H1 (cell line): ENCODE results near the gene UFSP2. TPM values are rescaled to one million over a fixed set of nuclear protein-coding genes. Genes with fewer than 3 reads are reported as not detected.

Experiments
- CTCF ChIA-PET: fragments of 300-600 bp; sonication (Branson Sonifier 250); formaldehyde crosslinking; loops from one replicate; lab custom pipeline; 2021; ENCODE audit not compliant: partially characterized antibody; lab: Charles Lee
- POLR2A ChIA-PET: fragments of 300-600 bp; sonication (Branson Sonifier 250); formaldehyde crosslinking; loops from one replicate; lab custom pipeline; 2021; ENCODE audit warnings: inconsistent platforms; ENCODE audit not compliant: partially characterized antibody; lab: Charles Lee
- DNase-seq, 2 experiments: peaks; one replicate each; pipeline versions ENCODE4 v3.0.0 to v3.0.0-alpha.2; 2010 to 2022; ENCODE audit warnings: low spot score in 2 of 2, low read depth in 1 of 2, mixed read lengths in 1 of 2
- FAIRE-seq: peaks from 2 replicates; lab custom pipeline; 2011; peaks lifted over from hg19 to GRCh38; lab: Jason Lieb, UNC
- H2AFZ ChIP-seq: 2 replicates; pipeline ENCODE4 v1.8.1; 2012; ENCODE audit warnings: low read length, inconsistent platforms
- H2AK5ac ChIP-seq: 2 replicates; pipeline ENCODE4 v1.6.1; 2013; ENCODE audit warnings: low read depth, low read length
- H2BK120ac ChIP-seq: replicated peaks from 2 replicates; pipeline ENCODE3; 2013; ENCODE audit warnings: low read depth, low read length, inconsistent platforms
- H2BK12ac ChIP-seq: 2 replicates; pipeline ENCODE4 v1.6.1; 2013; ENCODE audit warnings: low read depth, low read length
- H2BK15ac ChIP-seq: 2 replicates; pipeline ENCODE4 v1.6.1; 2013; ENCODE audit warnings: low read length
- H2BK20ac ChIP-seq: 2 replicates; pipeline ENCODE4 v1.6.1; 2013; ENCODE audit warnings: low read length
- H2BK5ac ChIP-seq: 2 replicates; pipeline ENCODE4 v1.6.1; 2013; ENCODE audit warnings: low read depth, low read length
- H3K14ac ChIP-seq: 2 replicates; pipeline ENCODE4 v1.6.1; 2013; ENCODE audit warnings: inconsistent platforms; ENCODE audit not compliant: insufficient read length
- H3K18ac ChIP-seq: 2 replicates; pipeline ENCODE4 v1.6.1; 2013; ENCODE audit warnings: low read length; ENCODE audit errors: extremely low read depth
- H3K23ac ChIP-seq: 2 replicates; pipeline ENCODE4 v1.6.1; 2013; ENCODE audit warnings: inconsistent platforms; ENCODE audit not compliant: insufficient read length
- H3K23me2 ChIP-seq: 2 replicates; pipeline ENCODE4 v1.6.1; 2013; ENCODE audit warnings: low read depth, low read length
- H3K27ac ChIP-seq: 2 replicates; pipeline ENCODE4 v1.6.1; 2011; ENCODE audit warnings: low read depth, low read length, inconsistent platforms
- H3K27me3 ChIP-seq, 4 experiments: replicated peaks in 1 of 4; 1 replicate in 1 of 4; 2 replicates in 3 of 4; pipeline versions ENCODE4 v1.6.1 to v1.8.1; 2011 to 2013; ENCODE audit warnings: low read length in 3 of 4, mild to moderate bottlenecking in 3 of 4, inconsistent platforms in 2 of 4, mixed read lengths in 2 of 4, moderate library complexity in 1 of 4; ENCODE audit not compliant: control insufficient read depth in 3 of 4, insufficient read depth in 3 of 4; ENCODE audit errors: extremely low read depth in 1 of 4
- H3K36me3 ChIP-seq, 4 experiments: 2 replicates each; pipeline versions ENCODE4 v1.6.1 to v1.8.1; 2011 to 2013; ENCODE audit warnings: mild to moderate bottlenecking in 4 of 4, low read length in 3 of 4, moderate library complexity in 2 of 4, control low read depth in 1 of 4, inconsistent platforms in 1 of 4; ENCODE audit not compliant: insufficient read depth in 4 of 4, control insufficient read depth in 2 of 4
- H3K4ac ChIP-seq: replicated peaks from 2 replicates; pipeline ENCODE3; 2013; ENCODE audit warnings: low read length, low read depth, mixed read lengths, inconsistent platforms; ENCODE audit not compliant: insufficient read length
- H3K4me1 ChIP-seq, 4 experiments: replicated peaks in 1 of 4; 1 replicate in 1 of 4; 2 replicates in 3 of 4; pipeline versions ENCODE4 v1.6.1 to v1.8.1; 2011 to 2013; ENCODE audit warnings: low read length in 3 of 4, inconsistent platforms in 2 of 4, mixed read lengths in 1 of 4; ENCODE audit not compliant: insufficient read depth in 4 of 4, control insufficient read depth in 3 of 4
- H3K4me2 ChIP-seq, 2 experiments: 2 replicates each; pipeline versions ENCODE4 v1.6.1 to v1.8.1; 2011 to 2013; ENCODE audit warnings: low read depth in 2 of 2, low read length in 2 of 2, control low read depth in 1 of 2, inconsistent platforms in 1 of 2, mild to moderate bottlenecking in 1 of 2; ENCODE audit not compliant: insufficient read depth in 1 of 2
- H3K4me3 ChIP-seq, 4 experiments: fragments of 200-600, 300-600 bp in 1 of 4; sonication (generic), shearing (Covaris generic), sonication (Bioruptor Twin) in 1 of 4; 2 replicates each; pipeline versions ENCODE4 v1.5.1 to v1.8.1; 2011 to 2016; ENCODE audit warnings: low read length in 4 of 4, low read depth in 3 of 4, control low read depth in 2 of 4, inconsistent platforms in 2 of 4, mild to moderate bottlenecking in 2 of 4, mixed read lengths in 1 of 4, moderate library complexity in 1 of 4; ENCODE audit not compliant: insufficient read depth in 2 of 4; ENCODE audit errors: extremely low read depth in 1 of 4
- H3K56ac ChIP-seq: replicated peaks from 2 replicates; pipeline ENCODE3; 2013; ENCODE audit warnings: low read depth, mild to moderate bottlenecking, mixed read lengths, low read length, inconsistent platforms; ENCODE audit not compliant: insufficient read length
- H3K79me1 ChIP-seq: 2 replicates; pipeline ENCODE4 v1.6.1; 2013; ENCODE audit warnings: low read depth, low read length, control low read depth
- H3K79me2 ChIP-seq, 2 experiments: 2 replicates each; pipeline versions ENCODE4 v1.6.1 to v1.8.1; 2012 to 2013; ENCODE audit warnings: low read length in 2 of 2, mild to moderate bottlenecking in 2 of 2, inconsistent platforms in 1 of 2; ENCODE audit not compliant: insufficient read depth in 2 of 2, control insufficient read depth in 1 of 2
- H3K9ac ChIP-seq, 4 experiments: replicated peaks in 1 of 4; 1 replicate in 1 of 4; 2 replicates in 3 of 4; pipeline versions ENCODE4 v1.6.1 to v1.8.1; 2011 to 2013; ENCODE audit warnings: low read depth in 3 of 4, low read length in 3 of 4, control low read depth in 2 of 4, mild to moderate bottlenecking in 2 of 4, moderate library complexity in 2 of 4, inconsistent platforms in 1 of 4; ENCODE audit errors: extremely low read depth in 1 of 4
- H3K9me3 ChIP-seq, 2 experiments: 2 replicates each; pipeline versions ENCODE4 v1.6.1 to v1.8.1; 2012 to 2013; ENCODE audit warnings: mild to moderate bottlenecking in 2 of 2, moderate library complexity in 2 of 2, control low read depth in 1 of 2, inconsistent platforms in 1 of 2, low read depth in 1 of 2, low read length in 1 of 2, mixed read lengths in 1 of 2; ENCODE audit not compliant: insufficient read depth in 2 of 2
- H4K20me1 ChIP-seq, 2 experiments: replicated peaks in 1 of 2; 2 replicates each; pipeline versions ENCODE3 to v1.8.1; 2011 to 2013; ENCODE audit warnings: inconsistent platforms in 2 of 2, low read length in 2 of 2, mild to moderate bottlenecking in 1 of 2; ENCODE audit not compliant: insufficient read depth in 2 of 2, control insufficient read depth in 1 of 2
- H4K5ac ChIP-seq: 2 replicates; pipeline ENCODE4 v1.6.1; 2013; ENCODE audit warnings: low read length, low read depth, mixed read lengths, inconsistent platforms; ENCODE audit not compliant: insufficient read length
- H4K8ac ChIP-seq: 2 replicates; pipeline ENCODE4 v1.8.0; 2013; ENCODE audit warnings: mild to moderate bottlenecking, moderate library complexity, low read length, inconsistent platforms; ENCODE audit not compliant: insufficient read depth; ENCODE audit errors: extremely low read depth
- H4K91ac ChIP-seq: replicated peaks from 2 replicates; pipeline ENCODE3; 2013; ENCODE audit warnings: low read length, mixed read lengths, inconsistent platforms; ENCODE audit not compliant: insufficient read length
- ASH2L ChIP-seq: fragments of 200-600, 300-600 bp; sonication (generic); IDR thresholded peaks from one replicate; pipeline ENCODE4 v1.7.1; 2017; ENCODE audit warnings: low read length
- BRCA1 ChIP-seq: IDR thresholded peaks from 2 replicates; pipeline ENCODE4 v1.6.1; 2012; ENCODE audit warnings: low read depth, low read length, improper control_type of control experiment
- E2F6 ChIP-seq: IDR thresholded peaks from 2 replicates; pipeline ENCODE4 v1.6.1; 2012; ENCODE audit warnings: inconsistent platforms
- EP300 ChIP-seq, 2 experiments: IDR thresholded peaks; 1 replicate in 1 of 2; 2 replicates in 1 of 2; pipeline ENCODE4 v1.6.1; 2011 to 2012; ENCODE audit warnings: low read depth in 2 of 2, low read length in 2 of 2, mild to moderate bottlenecking in 2 of 2, borderline replicate concordance in 1 of 2, inconsistent platforms in 1 of 2, moderate library complexity in 1 of 2
- JUN ChIP-seq: IDR thresholded peaks from 2 replicates; pipeline ENCODE4 v1.6.1; 2011; ENCODE audit warnings: low read depth, mild to moderate bottlenecking, improper control_type of control experiment, low read length
- MAFK ChIP-seq: IDR thresholded peaks from 2 replicates; pipeline ENCODE4 v1.6.1; 2012; ENCODE audit warnings: low read depth, mild to moderate bottlenecking, improper control_type of control experiment, low read length
- PHF8 ChIP-seq: fragments of 200-600 bp; sonication (generic); conservative IDR thresholded peaks from 2 replicates; pipeline ENCODE4 v1.7.1; 2012; ENCODE audit warnings: low read depth, mild to moderate bottlenecking, inconsistent platforms, low read length, moderate library complexity
- WGBS, 2 experiments: shearing (Covaris generic) in 1 of 2; methylation state at CpG; one replicate each; pipeline versions ENCODE4 v1.1.6 to v1.1.7; 2013 to 2015; ENCODE audit warnings: low lambda C conversion rate in 2 of 2, mixed read lengths in 2 of 2, inconsistent platforms in 1 of 2, low coverage in 1 of 2, missing lambda C conversion rate in 1 of 2; ENCODE audit not compliant: insufficient replicate concordance in 2 of 2, insufficient coverage in 1 of 2, insufficient read length in 1 of 2; ENCODE audit errors: extremely low coverage in 1 of 2, missing lambda C conversion rate in 1 of 2; 5-methylcytosine and 5-hydroxymethylcytosine counted together
- polyA plus RNA-seq, 7 experiments: library from polyadenylated mRNA; depleted of rRNA in 3 of 7; stranded (reverse) in 5 of 7; unstranded in 2 of 7; fragments of >200 nt in 5 of 7; fragments of 200-250 nt in 2 of 7; gene quantifications; 1 replicate in 5 of 7; 2 replicates in 1 of 7; 4 replicates in 1 of 7; pipeline versions ENCODE4 v1.2.1 to v1.2.3, GENCODE V29; 2011 to 2013; ENCODE audit warnings: missing spikeins in 2 of 7, mixed read lengths in 2 of 7
- total RNA-seq: library from RNA; stranded (reverse); fragmentation: NEBNext Ultra II Directional; extraction: Animal tissue kit (Norgen Biotek cat#: 25700); gene quantifications from 2 replicates; pipeline ENCODE4 v1.2.1, GENCODE V29; 2021
- TF ChIP-seq, protein P1 (sequence below): IDR thresholded peaks from 2 replicates; pipeline ENCODE4 v1.6.1; 2012; ENCODE audit warnings: low read length, inconsistent platforms

UFSP2 gene
- total and polyA plus RNA-seq, 2 of the 8 experiments (the other 6 are each of a cell fraction or from before 2014, with no cell fraction given), result 22.9 to 26.0 TPM

- H3K36me3 ChIP-seq, result peaks cover 0 to 4% (median 0%) of the 10 kb centered on the region in 4 experiments; a peak in 1 of 8 replicates
- H4K91ac ChIP-seq, result no peak overlapping the region
- no peak overlapping the region for H2BK15ac ChIP-seq
- H2BK12ac ChIP-seq, result no peak overlapping the region
- H3K4me2 ChIP-seq, result no peak overlapping the region
- no peak for DNase-seq
- no peak overlapping the region for H4K5ac ChIP-seq
- no peak overlapping the region for H2BK20ac ChIP-seq
- ChIA-PET CTCF (interaction anchor here (0.6 kb wide), 2 partner anchors 51 to 83 kb away, joined by 3 read pairs; no protein-coding TSS in a partner anchor), POLR2A (interaction anchor here (1.3 kb wide), 1 partner anchor 15 kb away, joined by 3 read pairs; the partner anchor contains the start of gene ANKRD37)
- no peak overlapping the region for H3K27ac ChIP-seq
- no peaks in the 10 kb centered on the region for H3K79me2 ChIP-seq
- no peaks in the 10 kb centered on the region for H3K79me1 ChIP-seq
- H2BK120ac ChIP-seq, result no peak overlapping the region
- H3K18ac ChIP-seq, result no peak overlapping the region
- no peaks in the 10 kb centered on the region for H4K20me1 ChIP-seq
- H3K4me3 ChIP-seq, result no peak overlapping the region
- H3K9ac ChIP-seq, result no peak overlapping the region
- peaks cover 0 to 7% of the 10 kb centered on the region in 2 experiments; a peak in 1 of 4 replicates for H3K9me3 ChIP-seq
- H3K27me3 ChIP-seq, result no peaks in the 10 kb centered on the region
- no peak overlapping the region for H2BK5ac ChIP-seq
- no peak overlapping the region for H2AFZ ChIP-seq
- no peak overlapping the region for H2AK5ac ChIP-seq
- TF ChIP-seq JUN (no peak), EP300 (IDR thresholded peaks at IDR 0.05; ENCODE audit: borderline replicate concordance in 1 of 2, low read depth in 2 of 2, low read length in 2 of 2) (no peak), E2F6 (no peak), BRCA1 (no peak), MAFK (no peak), PHF8 (no peak), ASH2L (no peak)
- TF ChIP-seq, protein P1, sequence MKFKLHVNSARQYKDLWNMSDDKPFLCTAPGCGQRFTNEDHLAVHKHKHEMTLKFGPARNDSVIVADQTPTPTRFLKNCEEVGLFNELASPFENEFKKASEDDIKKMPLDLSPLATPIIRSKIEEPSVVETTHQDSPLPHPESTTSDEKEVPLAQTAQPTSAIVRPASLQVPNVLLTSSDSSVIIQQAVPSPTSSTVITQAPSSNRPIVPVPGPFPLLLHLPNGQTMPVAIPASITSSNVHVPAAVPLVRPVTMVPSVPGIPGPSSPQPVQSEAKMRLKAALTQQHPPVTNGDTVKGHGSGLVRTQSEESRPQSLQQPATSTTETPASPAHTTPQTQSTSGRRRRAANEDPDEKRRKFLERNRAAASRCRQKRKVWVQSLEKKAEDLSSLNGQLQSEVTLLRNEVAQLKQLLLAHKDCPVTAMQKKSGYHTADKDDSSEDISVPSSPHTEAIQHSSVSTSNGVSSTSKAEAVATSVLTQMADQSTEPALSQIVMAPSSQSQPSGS, result no peak
- no peaks in the 10 kb centered on the region; the same call in 1 of the 2 replicates for H3K23me2 ChIP-seq
- no peak overlapping the region for H3K23ac ChIP-seq
- no peak overlapping the region for H3K14ac ChIP-seq
- H4K8ac ChIP-seq, result no peak overlapping the region
- 70% methylated on average over 4 of the region's 4 CpGs; no CpG with 5 or more reads in 1 of the 2 experiments for WGBS, 2 experiments
- H3K4ac ChIP-seq, result no peak overlapping the region
- FAIRE-seq, result no peak
- no peak overlapping the region for H3K56ac ChIP-seq
- H3K4me1 ChIP-seq, result peaks cover 0 to 4% (median 3%) of the 10 kb centered on the region in 4 experiments; a peak in 2 of 7 replicates
These were observed 44.2 kb downstream of the UFSP2 start for GRCh38 chr4:185381288-185382196.
